ENCODE results near the gene GLRX5. TPM values are rescaled to one million over a fixed set of nuclear protein-coding genes. Genes with fewer than 3 reads are reported as not detected.

The GLRX5 gene
- total and polyA plus RNA-seq, 2 experiments from 2014 or later: 91.4 to 130 TPM

- no peak for TF ChIP-seq ZNF462 (CRISPR knock-in tag; IDR thresholded peaks at IDR 0.05)
- no peak for TF ChIP-seq CTCF (conservative IDR thresholded peaks at IDR 0.05; ENCODE audit: low read depth in 2 of 2)
- TF ChIP-seq EZH2 (IDR thresholded peaks at IDR 0.05; ENCODE audit: low read depth, unreplicated experiment): no peak
- TF ChIP-seq CREB1 (CRISPR knock-in tag; IDR thresholded peaks at IDR 0.05; ENCODE audit: low read depth): no peak
These were observed 36.1 kb upstream of the GLRX5 start (continued) for GRCh38 chr14:95498622-95499353.

- H3K27me3 Mint-ChIP-seq (ENCODE audit: insufficient read depth, low read depth, poor library complexity): peaks cover 2% of the 10 kb centered on the region
- DNase-seq (ENCODE audit: low spot score) (no peak), ATAC-seq (no peak)
- no peak overlapping the region for H3K27ac ChIP-seq (ENCODE audit: low read depth)
- no peaks in the 10 kb centered on the region for H3K36me3 Mint-ChIP-seq (ENCODE audit: low read depth)
- H2AFZ ChIP-seq: no peak overlapping the region
- no peaks in the 10 kb centered on the region for H3K4me1 ChIP-seq (ENCODE audit: insufficient read depth)
- no peaks in the 10 kb centered on the region for H3F3A ChIP-seq (replicated peaks; ENCODE audit: low read depth)
- H4K20me1 ChIP-seq (replicated peaks; ENCODE audit: insufficient read depth): no peaks in the 10 kb centered on the region
- no peaks in the 10 kb centered on the region for H3K36me3 ChIP-seq (ENCODE audit: insufficient read depth)
- H3K9me3 Mint-ChIP-seq: no peaks in the 10 kb centered on the region
- no peaks in the 10 kb centered on the region for H3K9me2 ChIP-seq (ENCODE audit: insufficient read depth)
- H3K27me3 ChIP-seq (ENCODE audit: insufficient read depth): no peaks in the 10 kb centered on the region
- H3K4me2 ChIP-seq: no peak overlapping the region
- H3K4me3 Mint-ChIP-seq: no peak overlapping the region
- no peaks in the 10 kb centered on the region for H3K79me2 ChIP-seq (replicated peaks; ENCODE audit: insufficient read depth)
- H3K4me1 Mint-ChIP-seq: no peaks in the 10 kb centered on the region
- H3K4me3 ChIP-seq: no peak overlapping the region
- H3K27ac Mint-ChIP-seq: no peak overlapping the region
- TF ChIP-seq ZNF331 (CRISPR knock-in tag; IDR thresholded peaks at IDR 0.05; ENCODE audit: low read depth) (no peak), CTCF (conservative IDR thresholded peaks at IDR 0.05; ENCODE audit: low read depth in 2 of 2) (no peak), NANOG (IDR thresholded peaks at IDR 0.05; ENCODE audit: borderline replicate concordance) (no peak), JUNB (IDR thresholded peaks at IDR 0.05; ENCODE audit: unreplicated experiment) (no peak), REST (IDR thresholded peaks at IDR 0.05; ENCODE audit: unreplicated experiment) (no peak), ZNF114 (CRISPR knock-in tag; IDR thresholded peaks at IDR 0.05) (no peak), CREB1 (CRISPR knock-in tag; IDR thresholded peaks at IDR 0.05; ENCODE audit: low read depth) (no peak)
These were observed 35.5 kb upstream of the GLRX5 start for GRCh38 chr14:95499354-95499750.
